HG03159 (cell line): ENCODE measurements around the gene AOX1.
"Not testable (repeated sequence)": the region's sequence is repeated elsewhere in the genome, so short reads cannot be mapped to it uniquely, and the experiment has no call there.

ENCODE experiments used
- ATAC-seq: cut with Tn5 transposase; IDR thresholded peaks from one replicate; pipeline ENCODE4 v1.9.1; 2021; ENCODE audit warnings: mild to moderate bottlenecking, moderate library complexity; ENCODE audit not compliant: unreplicated experiment

AOX1 gene

GRCh38 chr2:200600549-200601225 is 14.9 kb downstream of the AOX1 start:
- ATAC-seq: no peak

GRCh38 chr2:200602584-200602983 is 16.8 kb downstream of the AOX1 start:
- no peak for ATAC-seq

- no peak for ATAC-seq
Observed at GRCh38 chr2:200603972-200604371, 18.2 kb downstream of the AOX1 start.

GRCh38 chr2:200604571-200605255 is 18.9 kb downstream of the AOX1 start:
- no peak for ATAC-seq

GRCh38 chr2:200608341-200609027 is 22.7 kb downstream of the AOX1 start:
- ATAC-seq: no peak

GRCh38 chr2:200609028-200609614 is 23.3 kb downstream of the AOX1 start:
- no peak for ATAC-seq

GRCh38 chr2:200610217-200610616 is 24.4 kb downstream of the AOX1 start:
- ATAC-seq: not testable (repeated sequence)

GRCh38 chr2:200613692-200614091 is 27.9 kb downstream of the AOX1 start:
- ATAC-seq: no peak

GRCh38 chr2:200614249-200614648 is 28.4 kb downstream of the AOX1 start:
- ATAC-seq: no peak

GRCh38 chr2:200615247-200615646 is 29.4 kb downstream of the AOX1 start:
- ATAC-seq: no peak

GRCh38 chr2:200616193-200616592 is 30.4 kb downstream of the AOX1 start:
- ATAC-seq: no peak

- no peak for ATAC-seq
Observed at GRCh38 chr2:200616656-200617055, 30.8 kb downstream of the AOX1 start.

GRCh38 chr2:200617156-200618053 is 31.6 kb downstream of the AOX1 start:
- no peak for ATAC-seq

GRCh38 chr2:200618054-200618419 is 32.2 kb downstream of the AOX1 start:
- no peak for ATAC-seq

GRCh38 chr2:200618590-200619021 is 32.8 kb downstream of the AOX1 start:
- ATAC-seq: no peak

GRCh38 chr2:200619279-200619678 is 33.5 kb downstream of the AOX1 start:
- no peak for ATAC-seq

- ATAC-seq: no peak
Observed at GRCh38 chr2:200620606-200621390, 35.0 kb downstream of the AOX1 start.

GRCh38 chr2:200622106-200622505 is 36.3 kb downstream of the AOX1 start:
- ATAC-seq: no peak

- no peak for ATAC-seq
Observed at GRCh38 chr2:200624026-200624425, 38.2 kb downstream of the AOX1 start.

- ATAC-seq: no peak
Observed at GRCh38 chr2:200624658-200625057, 38.8 kb downstream of the AOX1 start.
